SKM-1 (cell line): ENCODE measurements around the gene ZFYVE21.
"Not testable (repeated sequence)": the region's sequence is repeated elsewhere in the genome, so short reads cannot be mapped to it uniquely, and the experiment has no call there.

Source experiments
- DNase-seq: peaks from one replicate; lab custom pipeline; 2025; ENCODE audit not compliant: unreplicated experiment; lab: John Stamatoyannopoulos, UW

ZFYVE21 gene

DNA sequence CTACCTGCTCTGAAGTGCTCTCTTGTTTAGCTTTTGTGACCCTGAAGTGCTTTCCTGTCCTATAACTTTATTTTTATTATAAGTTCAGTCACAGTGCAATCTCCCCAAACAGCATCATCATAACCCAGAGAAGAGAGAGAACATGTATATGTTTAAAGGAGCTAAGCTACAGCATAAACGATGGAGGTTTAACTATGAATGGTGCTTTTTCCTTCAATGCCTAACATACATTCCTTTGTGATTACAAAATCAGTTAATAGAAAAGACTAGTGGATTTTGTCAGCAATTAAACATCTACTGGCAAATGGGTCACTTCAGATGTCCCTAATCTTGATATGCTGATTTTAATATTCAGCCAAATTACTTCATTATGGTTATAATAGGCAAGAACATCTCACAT, 46.4 kb downstream of the ZFYVE21 start:
- DNase-seq, result no peak

GRCh38 chr14:103762541-103762940, 46.9 kb downstream of the ZFYVE21 start:
- DNase-seq, result no peak

- no peak for DNase-seq
These were observed 48.3 kb downstream of the ZFYVE21 start for GRCh38 chr14:103763730-103764488.

DNA sequence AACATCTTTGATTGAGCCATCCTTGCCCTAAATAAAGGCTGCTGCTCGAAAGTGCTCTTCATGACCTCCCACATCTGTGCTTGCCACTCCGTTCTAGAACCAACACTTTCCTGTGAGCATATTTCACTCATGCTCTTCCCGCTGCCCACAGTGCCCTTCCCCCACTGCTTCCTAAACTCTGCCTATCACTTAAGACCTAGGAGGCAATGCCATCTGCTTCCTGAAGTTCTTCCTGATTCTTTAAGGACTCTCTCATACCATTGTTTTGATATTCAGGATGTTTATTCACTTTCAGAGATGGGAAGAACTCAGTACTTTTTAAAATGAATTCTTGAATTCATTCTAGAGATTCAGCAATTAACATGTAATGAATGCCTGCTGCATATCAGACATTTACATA, 49.9 kb downstream of the ZFYVE21 start:
- DNase-seq, result no peak

- DNase-seq, result no peak
These were observed 51.8 kb downstream of the ZFYVE21 start for GRCh38 chr14:103767336-103767894.

DNA sequence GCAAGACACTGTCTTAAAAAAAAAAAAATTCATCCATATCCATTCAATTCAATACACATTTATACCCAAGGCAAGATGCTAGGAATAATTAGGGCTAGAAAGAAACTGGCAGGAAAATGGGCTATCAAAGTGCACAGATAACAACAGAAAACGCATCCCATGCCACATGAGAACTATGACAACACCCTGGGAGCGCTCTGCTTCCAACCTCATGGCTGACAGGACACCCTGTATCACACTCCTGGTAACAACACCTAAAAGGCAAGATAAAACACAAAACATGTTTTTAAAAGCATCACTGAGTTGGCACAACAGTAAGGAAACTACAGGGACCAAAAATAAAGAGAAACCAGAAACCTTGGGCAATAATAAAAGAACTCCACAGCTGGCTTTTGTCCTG, 54.9 kb downstream of the ZFYVE21 start:
- DNase-seq, result no peak

- DNase-seq, result no peak
These were observed 55.3 kb downstream of the ZFYVE21 start for GRCh38 chr14:103770902-103771301.

DNA sequence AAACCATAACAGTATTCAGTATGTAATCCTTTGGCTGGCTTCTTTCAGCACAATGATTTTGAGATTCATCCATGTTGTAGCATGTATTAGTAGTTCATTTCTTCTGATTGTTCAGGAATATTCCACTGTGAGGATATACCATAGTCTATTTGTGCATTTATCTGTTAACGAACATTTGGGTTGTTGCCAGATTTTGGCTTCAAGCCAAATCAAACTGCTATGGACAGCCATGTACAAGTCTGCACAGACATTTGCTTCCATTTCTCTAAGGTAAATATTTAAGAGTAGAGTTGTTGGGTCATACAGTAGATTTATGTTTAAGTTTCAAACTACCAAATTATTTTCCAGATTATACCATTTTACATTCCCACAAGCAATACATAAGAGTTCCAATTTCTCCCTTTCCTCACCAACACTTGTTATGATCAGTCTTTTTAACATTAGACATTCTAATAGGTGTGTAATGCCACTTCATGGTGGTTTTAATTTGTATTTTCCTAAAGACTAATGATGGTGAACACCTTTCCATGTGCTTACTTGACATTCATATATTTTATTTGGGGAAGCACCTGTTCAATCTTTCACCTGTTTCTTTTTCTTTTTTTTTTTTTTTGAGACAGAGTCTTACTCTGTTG, 56.6 kb downstream of the ZFYVE21 start:
- DNase-seq, result no peak

DNA sequence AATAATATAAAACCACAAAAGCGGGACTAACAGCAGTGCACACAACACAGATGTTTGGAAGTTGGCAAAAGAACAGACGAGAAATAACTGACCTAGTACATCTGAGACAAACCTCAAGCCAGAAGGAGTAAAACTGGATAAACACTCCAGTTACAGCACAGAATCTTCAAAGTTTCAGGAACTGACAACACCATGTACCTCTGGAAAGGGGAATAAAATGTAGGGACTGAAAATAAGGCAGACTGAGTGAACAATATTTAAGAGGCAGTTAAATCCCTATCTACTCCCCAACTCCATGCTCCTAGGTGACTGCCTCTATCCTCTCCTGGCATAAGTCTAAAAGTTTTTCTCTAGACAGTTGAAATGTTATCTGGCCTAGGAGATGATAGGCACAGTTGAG, 57.9 kb downstream of the ZFYVE21 start:
- no peak for DNase-seq

DNA sequence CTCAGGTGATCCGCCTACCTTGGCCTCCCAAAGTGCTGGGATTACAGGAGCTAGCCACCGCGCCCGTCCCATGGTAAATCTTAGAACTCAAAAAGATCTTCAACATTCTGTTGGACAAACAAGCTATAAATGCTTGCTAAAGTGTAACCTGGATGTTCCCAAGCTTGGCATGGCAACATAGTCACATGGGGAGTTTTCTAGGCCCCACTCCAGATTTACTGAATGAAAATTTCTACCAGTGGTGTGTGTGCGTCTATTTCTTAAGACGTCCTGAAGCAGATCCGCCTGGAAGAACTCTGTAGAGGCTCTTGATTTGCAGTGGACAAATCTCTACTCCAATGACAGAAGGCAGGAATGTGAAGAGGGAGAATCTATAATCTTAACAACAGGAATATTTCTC, 59.9 kb downstream of the ZFYVE21 start:
- DNase-seq, result no peak

GRCh38 chr14:103776319-103776718, 60.7 kb downstream of the ZFYVE21 start:
- DNase-seq, result not testable (repeated sequence)

- DNase-seq, result no peak
These were observed 66.8 kb downstream of the ZFYVE21 start for GRCh38 chr14:103782376-103782775.
